KOPT-K1 (cell line): ENCODE measurements around the gene CYFIP1.

ENCODE experiments used
- H3K27ac ChIP-seq: fragments of 200-600 bp; sonication (generic); 2 replicates; pipeline ENCODE4 v1.5.1; 2016; ENCODE audit warnings: antibody characterized with exemption, mild to moderate bottlenecking, low read depth, low read length; ENCODE audit not compliant: poor library complexity, severe bottlenecking
- H3K36me3 ChIP-seq: fragments of 200-600 bp; sonication (generic); 2 replicates; pipeline ENCODE4 v1.5.1; 2017; ENCODE audit warnings: antibody characterized with exemption, mild to moderate bottlenecking, low read length, moderate library complexity; ENCODE audit not compliant: insufficient read depth
- H3K9me3 ChIP-seq: fragments of 200-600 bp; sonication (generic); 2 replicates; pipeline ENCODE4 v1.5.1; 2017; ENCODE audit warnings: antibody characterized with exemption, low read length, mild to moderate bottlenecking; ENCODE audit not compliant: insufficient read depth, poor library complexity, severe bottlenecking

CYFIP1 gene

GRCh38 chr15:22959321-22960101 is 20.7 kb downstream of the CYFIP1 start:
- H3K36me3 ChIP-seq: no peaks in the 10 kb centered on the region
- no peak overlapping the region for H3K27ac ChIP-seq
- no peaks in the 10 kb centered on the region for H3K9me3 ChIP-seq

GRCh38 chr15:22958487-22959280 is 21.5 kb downstream of the CYFIP1 start:
- Histone ChIP-seq H3K36me3 (no peaks in the 10 kb centered on the region), H3K27ac (no peak overlapping the region), H3K9me3 (no peaks in the 10 kb centered on the region)

- no peaks in the 10 kb centered on the region for H3K36me3 ChIP-seq
- H3K9me3 ChIP-seq: no peaks in the 10 kb centered on the region
- H3K27ac ChIP-seq: no peak overlapping the region
These were observed 23.2 kb downstream of the CYFIP1 start for GRCh38 chr15:22956978-22957260.

GRCh38 chr15:22956257-22956977 is 23.8 kb downstream of the CYFIP1 start:
- Histone ChIP-seq H3K27ac (no peak overlapping the region), H3K9me3 (no peaks in the 10 kb centered on the region), H3K36me3 (no peaks in the 10 kb centered on the region)

- no peak overlapping the region for H3K27ac ChIP-seq
- no peaks in the 10 kb centered on the region for H3K9me3 ChIP-seq
- no peaks in the 10 kb centered on the region for H3K36me3 ChIP-seq
These were observed 24.5 kb downstream of the CYFIP1 start for GRCh38 chr15:22955544-22956119.

- no peak overlapping the region for H3K27ac ChIP-seq
- no peaks in the 10 kb centered on the region for H3K9me3 ChIP-seq
- H3K36me3 ChIP-seq: no peaks in the 10 kb centered on the region
These were observed 25.2 kb downstream of the CYFIP1 start for GRCh38 chr15:22954798-22955543.

- Histone ChIP-seq H3K36me3 (no peaks in the 10 kb centered on the region), H3K27ac (no peak overlapping the region), H3K9me3 (no peaks in the 10 kb centered on the region)
These were observed 25.8 kb downstream of the CYFIP1 start for GRCh38 chr15:22954326-22954725.

- no peak overlapping the region for H3K27ac ChIP-seq
- H3K9me3 ChIP-seq: no peaks in the 10 kb centered on the region
- H3K36me3 ChIP-seq: no peaks in the 10 kb centered on the region
These were observed 27.2 kb downstream of the CYFIP1 start for GRCh38 chr15:22952796-22953579.

- no peaks in the 10 kb centered on the region for H3K9me3 ChIP-seq
These were observed 28.5 kb downstream of the CYFIP1 start for GRCh38 chr15:22951381-22952280.

GRCh38 chr15:22951031-22951380 is 29.2 kb downstream of the CYFIP1 start:
- Histone ChIP-seq H3K27ac (no peak overlapping the region), H3K36me3 (no peaks in the 10 kb centered on the region), H3K9me3 (no peaks in the 10 kb centered on the region)

More at GRCh38 chr15:22951381-22952280, 28.5 kb downstream of the CYFIP1 start:
- Histone ChIP-seq H3K36me3 (no peaks in the 10 kb centered on the region), H3K27ac (no peak overlapping the region)

GRCh38 chr15:22950256-22950990 is 29.7 kb downstream of the CYFIP1 start:
- H3K27ac ChIP-seq: no peak overlapping the region
- H3K9me3 ChIP-seq: no peaks in the 10 kb centered on the region
- no peaks in the 10 kb centered on the region for H3K36me3 ChIP-seq

- no peak overlapping the region for H3K27ac ChIP-seq
- no peaks in the 10 kb centered on the region for H3K9me3 ChIP-seq
- H3K36me3 ChIP-seq: no peaks in the 10 kb centered on the region
These were observed 31.1 kb downstream of the CYFIP1 start for GRCh38 chr15:22949074-22949547.

GRCh38 chr15:22948056-22948455 is 32.1 kb downstream of the CYFIP1 start:
- Histone ChIP-seq H3K9me3 (no peaks in the 10 kb centered on the region), H3K36me3 (no peaks in the 10 kb centered on the region), H3K27ac (no peak overlapping the region)
